Neural progenitor cell (in vitro differentiated cells): Measurements from ENCODE around the gene ST6GALNAC2.
"Not testable (repeated sequence)": the region's sequence is repeated elsewhere in the genome, so short reads cannot be mapped to it uniquely, and the experiment has no call there.

Experiments
- EZH2 ChIP-seq: fragments of 200-600 bp; sonication (generic); IDR thresholded peaks from 2 replicates; pipeline ENCODE4 v1.6.1; 2017; ENCODE audit warnings: antibody characterized with exemption, mild to moderate bottlenecking, moderate library complexity
- EZH2phosphoT487 ChIP-seq: fragments of 200-600 bp; sonication (generic); IDR thresholded peaks from 2 replicates; pipeline ENCODE4 v1.6.1; 2017; ENCODE audit warnings: antibody characterized with exemption
- TF ChIP-seq, protein P1 (sequence below): fragments of 200-600 bp; sonication (generic); IDR thresholded peaks from 2 replicates; pipeline ENCODE4 v1.5.1; 2017; ENCODE audit warnings: antibody characterized with exemption, mild to moderate bottlenecking

DNA sequence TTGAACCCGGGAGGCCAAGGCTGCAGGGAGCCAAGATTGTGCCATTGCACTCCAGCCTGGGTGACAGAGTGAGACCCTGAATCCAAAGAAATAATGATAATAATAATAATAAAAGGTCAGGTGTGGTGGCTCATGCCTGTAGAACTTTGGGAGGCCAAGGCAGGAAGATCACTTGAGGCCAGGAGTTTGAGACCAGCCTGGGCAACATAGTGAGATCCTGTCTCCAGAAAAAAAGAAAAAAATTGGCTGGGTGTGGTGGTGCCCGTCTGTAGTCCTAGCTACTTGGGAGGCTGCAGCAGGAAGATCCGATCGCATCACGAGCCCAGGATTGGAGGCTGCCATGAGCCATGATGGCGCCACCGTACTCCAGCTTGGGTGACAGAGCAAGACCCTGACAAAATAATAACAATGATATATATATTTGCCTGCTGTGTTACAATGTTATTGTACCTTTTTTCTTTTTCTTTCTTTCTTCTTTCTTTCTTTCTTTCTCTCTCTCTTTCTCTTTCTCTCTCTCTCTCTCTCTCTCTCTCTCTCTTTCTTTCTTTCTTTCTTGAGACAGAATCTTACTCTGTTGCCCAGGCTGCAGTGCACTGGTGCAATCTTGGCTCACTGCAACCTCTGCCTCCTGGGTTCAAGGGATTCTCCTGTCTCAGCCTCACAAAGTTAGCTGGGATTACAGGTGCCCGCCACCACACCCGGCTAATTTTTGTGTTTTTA lies 51.9 kb downstream of the ST6GALNAC2 start:
- TF ChIP-seq, protein P1, sequence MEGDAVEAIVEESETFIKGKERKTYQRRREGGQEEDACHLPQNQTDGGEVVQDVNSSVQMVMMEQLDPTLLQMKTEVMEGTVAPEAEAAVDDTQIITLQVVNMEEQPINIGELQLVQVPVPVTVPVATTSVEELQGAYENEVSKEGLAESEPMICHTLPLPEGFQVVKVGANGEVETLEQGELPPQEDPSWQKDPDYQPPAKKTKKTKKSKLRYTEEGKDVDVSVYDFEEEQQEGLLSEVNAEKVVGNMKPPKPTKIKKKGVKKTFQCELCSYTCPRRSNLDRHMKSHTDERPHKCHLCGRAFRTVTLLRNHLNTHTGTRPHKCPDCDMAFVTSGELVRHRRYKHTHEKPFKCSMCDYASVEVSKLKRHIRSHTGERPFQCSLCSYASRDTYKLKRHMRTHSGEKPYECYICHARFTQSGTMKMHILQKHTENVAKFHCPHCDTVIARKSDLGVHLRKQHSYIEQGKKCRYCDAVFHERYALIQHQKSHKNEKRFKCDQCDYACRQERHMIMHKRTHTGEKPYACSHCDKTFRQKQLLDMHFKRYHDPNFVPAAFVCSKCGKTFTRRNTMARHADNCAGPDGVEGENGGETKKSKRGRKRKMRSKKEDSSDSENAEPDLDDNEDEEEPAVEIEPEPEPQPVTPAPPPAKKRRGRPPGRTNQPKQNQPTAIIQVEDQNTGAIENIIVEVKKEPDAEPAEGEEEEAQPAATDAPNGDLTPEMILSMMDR = not testable (repeated sequence)
- not testable (repeated sequence) for TF ChIP-seq EZH2, EZH2phosphoT487
